OCI-LY7 (cell line): ENCODE data around the gene TCERG1L. TPM values are rescaled to one million over a fixed set of nuclear protein-coding genes. Genes with fewer than 3 reads are reported as not detected.

Experiments used
- BruUV-seq: library from RNA; stranded (reverse); fragments of 400-500 nt; replicated peaks from 2 replicates; lab custom pipeline; 2021; lab: Mats Ljungman, UMichigan
- CTCF ChIA-PET: fragments of 300-600 bp; sonication (Branson Sonifier 250); formaldehyde crosslinking; loops from one replicate; lab custom pipeline; 2022; ENCODE audit warnings: antibody characterized with exemption; ENCODE audit not compliant: unreplicated experiment; lab: Charles Lee
- POLR2A ChIA-PET: fragments of 300-600 bp; sonication (Branson Sonifier 250); formaldehyde crosslinking; loops from one replicate; lab custom pipeline; 2022; ENCODE audit warnings: antibody characterized with exemption; lab: Charles Lee
- DNase-seq: peaks from one replicate; pipeline ENCODE4 v3.0.0-alpha.2; 2015; ENCODE audit warnings: low spot score
- H2AFZ ChIP-seq: fragments of 200-600 bp; sonication (generic), shearing (Covaris generic); 2 replicates; pipeline ENCODE4 v1.6.1; 2014; ENCODE audit warnings: mild to moderate bottlenecking, antibody characterized with exemption, low read length, moderate library complexity
- H3K27ac ChIP-seq: fragments of 200-600 bp; sonication (generic); 2 replicates; pipeline ENCODE4 v1.5.1; 2014; ENCODE audit warnings: mixed run types, low read depth, mild to moderate bottlenecking, moderate library complexity, low read length, inconsistent platforms; ENCODE audit not compliant: poor library complexity, severe bottlenecking
- H3K36me3 ChIP-seq: fragments of 200-600 bp; sonication (generic); 2 replicates; pipeline ENCODE4 v1.6.1; 2014; ENCODE audit warnings: mild to moderate bottlenecking, antibody characterized with exemption, low read length, moderate library complexity, mixed read lengths; ENCODE audit not compliant: insufficient read depth
- H3K4me1 ChIP-seq: fragments of 200-600 bp; sonication (generic); 2 replicates; pipeline ENCODE4 v1.5.1; 2014; ENCODE audit warnings: mild to moderate bottlenecking, low read length; ENCODE audit not compliant: insufficient read depth, poor library complexity, severe bottlenecking
- H3K4me2 ChIP-seq: fragments of 200-600 bp; sonication (generic); 2 replicates; pipeline ENCODE4 v1.6.1; 2014; ENCODE audit warnings: mild to moderate bottlenecking, low read length
- H3K4me3 ChIP-seq: fragments of 200-600 bp; sonication (generic); 2 replicates; pipeline ENCODE4 v1.5.1; 2014; ENCODE audit warnings: mild to moderate bottlenecking, low read depth, low read length; ENCODE audit not compliant: poor library complexity, severe bottlenecking
- H3K79me2 ChIP-seq: fragments of 200-600 bp; sonication (generic); 2 replicates; pipeline ENCODE4 v1.6.1; 2016; ENCODE audit warnings: low read depth, mild to moderate bottlenecking, low read length, moderate library complexity, mixed read lengths; ENCODE audit not compliant: insufficient read depth
- H3K9me2 ChIP-seq: fragments of 200-600 bp; sonication (generic); 2 replicates; pipeline ENCODE4 v1.6.1; 2016; ENCODE audit warnings: mild to moderate bottlenecking, low read length, mixed read lengths; ENCODE audit not compliant: insufficient read depth
- H3K9me3 ChIP-seq: fragments of 200-600 bp; sonication (generic); 2 replicates; pipeline ENCODE4 v1.6.1; 2014; ENCODE audit warnings: mild to moderate bottlenecking, mixed run types, low read length, mixed read lengths
- H4K20me1 ChIP-seq: fragments of 200-600 bp; sonication (generic); 2 replicates; pipeline ENCODE4 v1.6.1; 2014; ENCODE audit warnings: mild to moderate bottlenecking, antibody characterized with exemption, low read length, moderate library complexity, mixed read lengths; ENCODE audit not compliant: insufficient read depth
- EZH2phosphoT487 ChIP-seq: fragments of 200-600 bp; sonication (generic); IDR thresholded peaks from 2 replicates; pipeline ENCODE4 v1.6.1; 2018; ENCODE audit warnings: low read depth, borderline replicate concordance, mild to moderate bottlenecking, mixed run types, antibody characterized with exemption, low read length, moderate library complexity, mixed read lengths
- intact Hi-C: fragments of 100-400 bp; cut with micrococcal nuclease; formaldehyde crosslinking; loops from one replicate; pipeline ENCODE4 v1.10.0; 2022; ENCODE audit not compliant: unreplicated experiment
- total RNA-seq, 2 experiments: library from RNA; depleted of rRNA in 1 of 2; stranded (reverse); fragments of >200 nt in 1 of 2; shearing (Covaris generic) in 1 of 2; gene quantifications; 2 replicates each; pipeline ENCODE4 v1.2.3, GENCODE V29; 2014 to 2022
- TF ChIP-seq, protein P1 (sequence below): fragments of 200-600 bp; sonication (generic); conservative IDR thresholded peaks from 2 replicates; pipeline ENCODE4 v1.5.1; 2014; ENCODE audit warnings: mild to moderate bottlenecking, antibody characterized with exemption, low read length, moderate library complexity, mixed read lengths

The TCERG1L gene
- total RNA-seq, 2 experiments from 2014 or later: not detected

- ChIA-PET CTCF (no interaction called here), POLR2A (no interaction called here)
- intact Hi-C loops: no loop called here
- Histone ChIP-seq H3K9me2 (no peaks in the 10 kb centered on the region), H3K4me2 (no peak overlapping the region), H3K4me1 (no peaks in the 10 kb centered on the region), H3K9me3 (no peaks in the 10 kb centered on the region), H4K20me1 (no peaks in the 10 kb centered on the region), H3K36me3 (no peaks in the 10 kb centered on the region), H3K27ac (no peak overlapping the region), H2AFZ (no peak overlapping the region), H3K4me3 (no peak overlapping the region), H3K79me2 (no peaks in the 10 kb centered on the region)
- BruUV-seq: no TSS peak
- TF ChIP-seq EZH2phosphoT487: no peak
- TF ChIP-seq, protein P1, sequence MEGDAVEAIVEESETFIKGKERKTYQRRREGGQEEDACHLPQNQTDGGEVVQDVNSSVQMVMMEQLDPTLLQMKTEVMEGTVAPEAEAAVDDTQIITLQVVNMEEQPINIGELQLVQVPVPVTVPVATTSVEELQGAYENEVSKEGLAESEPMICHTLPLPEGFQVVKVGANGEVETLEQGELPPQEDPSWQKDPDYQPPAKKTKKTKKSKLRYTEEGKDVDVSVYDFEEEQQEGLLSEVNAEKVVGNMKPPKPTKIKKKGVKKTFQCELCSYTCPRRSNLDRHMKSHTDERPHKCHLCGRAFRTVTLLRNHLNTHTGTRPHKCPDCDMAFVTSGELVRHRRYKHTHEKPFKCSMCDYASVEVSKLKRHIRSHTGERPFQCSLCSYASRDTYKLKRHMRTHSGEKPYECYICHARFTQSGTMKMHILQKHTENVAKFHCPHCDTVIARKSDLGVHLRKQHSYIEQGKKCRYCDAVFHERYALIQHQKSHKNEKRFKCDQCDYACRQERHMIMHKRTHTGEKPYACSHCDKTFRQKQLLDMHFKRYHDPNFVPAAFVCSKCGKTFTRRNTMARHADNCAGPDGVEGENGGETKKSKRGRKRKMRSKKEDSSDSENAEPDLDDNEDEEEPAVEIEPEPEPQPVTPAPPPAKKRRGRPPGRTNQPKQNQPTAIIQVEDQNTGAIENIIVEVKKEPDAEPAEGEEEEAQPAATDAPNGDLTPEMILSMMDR: no peak
- no peak for DNase-seq
Measured at GRCh38 chr10:131067690-131068089, 243.8 kb downstream of the TCERG1L start.

DNA sequence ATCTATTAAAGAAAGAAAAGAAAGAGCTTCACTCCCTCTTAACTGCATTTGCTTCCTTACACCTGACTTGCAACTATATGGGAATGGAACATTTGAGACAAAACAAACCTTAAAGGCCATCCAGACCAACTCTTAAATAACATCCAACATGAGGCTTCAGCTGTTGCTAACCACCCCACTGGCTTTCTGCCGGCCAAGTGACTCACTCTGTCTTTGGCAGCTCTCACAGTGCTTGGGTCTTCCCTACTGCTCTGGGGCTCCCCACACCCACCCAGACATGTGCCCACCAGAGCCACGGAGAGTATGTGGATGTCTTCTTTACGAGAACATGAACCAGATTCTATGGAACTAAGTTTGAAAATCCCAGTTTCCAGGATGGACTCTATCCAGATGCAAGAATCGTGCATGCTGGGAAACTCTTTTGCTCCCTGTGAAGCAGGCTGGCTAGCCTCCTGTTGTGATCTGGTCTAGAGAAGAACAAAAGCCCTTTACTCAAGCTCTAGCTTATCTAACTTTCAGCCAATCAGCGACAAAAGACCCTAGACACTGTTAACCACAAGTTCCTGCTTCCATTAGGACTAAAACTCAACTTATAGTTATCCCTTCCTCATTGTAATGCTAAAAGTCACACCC, 245.7 kb downstream of the TCERG1L start:
- TF ChIP-seq EZH2phosphoT487: no peak
- TF ChIP-seq, protein P1: no peak
- no peak for DNase-seq
- no peaks in the 10 kb centered on the region for H3K4me1 ChIP-seq
- POLR2A ChIA-PET: no interaction called here
- CTCF ChIA-PET: no interaction called here
- H3K4me2 ChIP-seq: no peak overlapping the region
- no peaks in the 10 kb centered on the region for H4K20me1 ChIP-seq
- H2AFZ ChIP-seq: no peak overlapping the region
- intact Hi-C loops: no loop called here
- no peaks in the 10 kb centered on the region for H3K9me3 ChIP-seq
- H3K36me3 ChIP-seq: no peaks in the 10 kb centered on the region
- no peak overlapping the region for H3K27ac ChIP-seq
- BruUV-seq: no TSS peak
- H3K9me2 ChIP-seq: no peaks in the 10 kb centered on the region
- H3K4me3 ChIP-seq: no peak overlapping the region
- no peaks in the 10 kb centered on the region for H3K79me2 ChIP-seq

GRCh38 chr10:131063311-131063710, 248.2 kb downstream of the TCERG1L start:
- Histone ChIP-seq H3K27ac (no peak overlapping the region), H3K4me2 (no peak overlapping the region), H3K9me3 (no peaks in the 10 kb centered on the region), H3K4me1 (no peaks in the 10 kb centered on the region), H3K9me2 (no peaks in the 10 kb centered on the region), H3K79me2 (no peaks in the 10 kb centered on the region), H4K20me1 (no peaks in the 10 kb centered on the region), H3K36me3 (no peaks in the 10 kb centered on the region), H2AFZ (no peak overlapping the region), H3K4me3 (no peak overlapping the region)
- POLR2A ChIA-PET: no interaction called here
- TF ChIP-seq EZH2phosphoT487: no peak
- TF ChIP-seq, protein P1: no peak
- no TSS peak for BruUV-seq
- intact Hi-C loops: no loop called here
- CTCF ChIA-PET: no interaction called here
- no peak for DNase-seq
